Left ventricle myocardium superior (tissue), 1 donor: ENCODE data around the gene ATP5F1E. TPM values are rescaled to one million over a fixed set of nuclear protein-coding genes. Genes with fewer than 3 reads are reported as not detected.
"Not testable (repeated sequence)": the region's sequence is repeated elsewhere in the genome, so short reads cannot be mapped to it uniquely, and the experiment has no call there.

Source experiments
- ATAC-seq: fragments of 200-7000 bp; cut with Tn5 transposase; one replicate; pipeline ENCODE4 v1.9.1; 2020; ENCODE audit warnings: mild to moderate bottlenecking, moderate library complexity
- DNase-seq: peaks from one replicate; pipeline ENCODE4 v3.0.0-alpha.2; 2020
- intact Hi-C: fragments of 100-400 bp; cut with micrococcal nuclease; formaldehyde crosslinking; loops from one replicate; pipeline ENCODE4 v1.11.0; 2022
- total RNA-seq: library from RNA; stranded (reverse); fragmentation: NEBNext Ultra II Directional; extraction: Animal tissue kit (Norgen Biotek cat#: 25700); gene quantifications from one replicate; pipeline ENCODE4 v1.2.1, GENCODE V29; 2021
- donor health status: DM: no; HTN: yes; CAD: no; lungs with severe emphysema.

The ATP5F1E gene
- total RNA-seq, 1 donor from 2014 or later, result 128 TPM

DNA sequence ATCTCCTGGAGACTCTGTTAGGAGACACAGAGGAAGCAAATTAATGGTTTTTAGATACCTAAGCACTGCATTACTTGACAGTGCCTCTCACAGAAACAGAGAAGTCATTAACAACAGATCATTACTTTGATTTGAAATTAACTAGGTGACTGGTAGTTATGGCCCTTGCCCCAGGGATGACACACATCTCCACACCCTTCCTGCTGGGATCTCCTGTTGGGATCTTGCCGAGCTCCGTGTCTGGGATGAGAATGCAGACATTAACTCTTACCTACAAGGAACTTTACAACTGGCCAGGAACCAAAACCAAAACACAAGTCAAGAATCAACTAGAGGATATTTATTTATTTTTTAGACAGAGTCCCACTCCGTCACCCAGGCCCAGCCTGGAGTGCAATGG is 12.7 kb upstream of the ATP5F1E start:
- no peak for DNase-seq

DNA sequence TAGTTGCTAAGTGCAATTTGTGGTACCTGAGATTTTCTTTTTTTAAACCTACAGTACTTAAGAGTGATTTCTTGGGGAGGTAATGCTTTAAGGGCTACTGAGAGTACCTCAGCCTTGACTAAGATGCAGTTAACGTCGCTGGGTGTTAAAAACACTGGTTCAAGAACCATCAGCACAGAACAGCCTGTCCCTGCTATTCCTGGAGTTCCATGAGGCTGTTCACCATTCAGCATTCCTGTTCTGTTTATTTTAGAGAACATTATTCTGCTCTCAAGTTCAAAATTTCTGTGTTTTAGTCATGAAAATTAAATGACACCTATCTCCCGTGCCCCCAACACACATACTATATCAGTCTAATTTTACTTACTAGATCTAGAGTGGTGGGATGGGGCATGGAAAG is 12.2 kb upstream of the ATP5F1E start:
- intact Hi-C loops, result no loop called here
- no peak for ATAC-seq
- no peak for DNase-seq

More for the DNA sequence above, 12.7 kb upstream of the ATP5F1E start:
- no peak for ATAC-seq
- intact Hi-C loops, result no loop called here

DNA sequence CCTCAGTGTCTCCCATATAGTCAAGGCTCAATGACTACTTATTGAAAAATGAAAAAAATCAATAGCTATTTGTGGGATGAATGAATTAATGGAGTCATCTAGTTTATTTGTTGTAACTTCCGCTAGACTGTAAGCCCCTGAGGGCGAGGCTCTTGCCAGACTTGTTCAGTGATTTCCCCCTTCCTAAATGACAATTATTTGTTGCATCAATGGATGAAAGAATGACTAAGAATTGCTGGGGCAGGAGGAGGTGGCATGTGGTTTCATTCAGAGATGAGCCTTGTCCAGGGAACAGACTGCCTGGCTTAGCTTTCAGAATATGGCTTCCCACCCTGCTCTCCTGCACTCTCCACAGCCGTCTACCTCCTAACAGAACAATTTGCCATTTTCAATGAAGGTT is 11.6 kb upstream of the ATP5F1E start:
- DNase-seq, result no peak
- no peak for ATAC-seq
- intact Hi-C loops, result no loop called here

DNA sequence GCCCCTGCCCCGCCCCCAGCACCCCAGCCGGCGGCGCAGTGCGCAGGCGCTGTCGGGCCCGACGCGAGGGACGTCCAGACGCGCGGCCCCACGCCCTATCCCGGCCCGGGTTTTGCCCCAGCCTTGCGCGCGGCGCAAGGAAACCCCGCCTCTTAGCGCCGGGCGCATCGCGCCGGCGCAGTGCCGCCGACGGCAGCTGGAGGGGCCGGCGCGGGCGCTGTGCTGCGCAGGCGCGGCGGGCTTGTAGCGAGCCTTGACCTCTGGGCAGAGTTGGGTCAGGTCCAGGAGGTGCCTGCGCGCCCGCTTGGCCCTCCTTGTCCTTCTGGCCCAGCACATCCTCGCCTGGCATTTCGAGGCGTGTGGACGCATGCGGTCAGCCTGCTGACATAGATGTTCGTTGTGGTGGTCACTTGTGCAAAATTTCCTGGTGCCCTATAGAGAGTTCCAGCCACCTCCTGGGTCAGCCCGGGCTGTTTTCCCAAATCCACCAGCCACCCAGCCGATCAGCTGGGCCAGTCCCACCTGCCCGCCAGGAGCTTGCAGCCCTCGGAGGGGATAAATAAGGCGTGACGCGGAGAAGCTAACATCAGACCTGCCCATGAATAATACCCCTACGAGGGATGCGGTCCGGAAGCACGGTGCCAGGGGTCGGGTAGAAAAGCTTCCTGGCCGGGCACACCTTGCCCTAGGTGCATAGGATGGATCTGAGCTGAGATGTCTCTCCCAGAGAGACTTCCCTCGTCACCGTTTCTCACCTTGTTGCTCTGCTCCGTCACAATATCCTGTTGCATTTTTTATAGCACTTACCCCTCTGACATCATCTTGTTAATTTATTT is 10.9 kb upstream of the ATP5F1E start:
- peak; percentile 98 for ATAC-seq
- DNase-seq, result peak; percentile 98
- intact Hi-C loops, result no loop called here

DNA sequence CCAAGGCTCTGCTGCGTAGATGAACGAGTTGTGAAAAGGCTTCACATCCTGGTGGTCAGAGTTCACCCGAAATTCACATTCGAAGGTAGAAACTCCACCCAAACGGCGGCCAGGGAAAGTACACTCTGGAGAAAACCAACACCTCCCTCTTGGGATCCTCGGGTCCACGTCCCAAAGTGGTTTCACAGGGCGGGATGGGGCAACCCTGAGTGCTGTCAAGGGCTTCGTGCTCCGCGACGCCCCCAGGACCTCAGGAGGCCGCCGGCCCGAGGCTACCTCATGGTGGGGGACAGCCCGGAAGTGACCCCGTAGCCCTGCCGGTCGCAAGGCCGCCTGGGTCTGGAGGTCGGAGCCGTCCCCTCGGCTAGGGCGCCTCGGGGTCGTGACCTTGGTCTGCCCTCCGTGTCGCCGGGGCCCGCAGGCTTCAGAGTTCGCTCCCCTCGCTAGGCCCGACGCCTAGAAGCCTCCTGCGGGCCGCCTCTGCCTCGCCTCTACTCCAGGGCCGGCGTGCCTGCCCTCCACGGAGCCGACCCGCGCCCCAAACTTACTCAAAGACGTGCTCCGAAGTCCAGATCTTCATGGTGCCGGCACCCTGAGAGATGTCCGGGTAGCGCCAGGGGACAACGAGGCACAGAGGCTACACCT is 10.1 kb upstream of the ATP5F1E start, which contains the start of gene PRELID3B:
Gene PRELID3B, minus strand, starts transcription at position 636 of the 645 bp plus-strand sequence. Its CDS starts 56 bp downstream, at position 580.
- intact Hi-C loops, result no loop called here
- ATAC-seq (peak; percentile 47), DNase-seq (no peak)

DNA sequence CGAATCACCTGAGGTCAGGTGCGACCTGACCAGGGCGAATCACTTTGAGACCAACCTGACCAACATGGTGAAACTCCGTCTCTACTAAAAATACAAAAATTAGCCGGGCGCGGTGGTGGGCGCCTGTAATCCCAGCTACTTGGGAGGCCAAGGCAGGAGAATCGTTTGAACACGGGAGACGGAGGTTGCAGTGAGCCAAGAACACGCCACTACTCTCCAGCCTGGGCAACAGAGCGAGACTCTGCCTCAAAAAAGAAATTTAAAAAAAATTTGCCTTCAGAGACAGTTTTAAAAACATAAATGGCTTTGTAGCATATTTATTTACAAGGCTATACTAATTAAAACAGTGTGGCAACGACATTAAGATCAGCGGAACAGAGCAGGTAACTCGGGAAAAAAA is 9.4 kb upstream of the ATP5F1E start:
- ATAC-seq, DNase-seq, intact Hi-C loops: not testable (repeated sequence)

DNA sequence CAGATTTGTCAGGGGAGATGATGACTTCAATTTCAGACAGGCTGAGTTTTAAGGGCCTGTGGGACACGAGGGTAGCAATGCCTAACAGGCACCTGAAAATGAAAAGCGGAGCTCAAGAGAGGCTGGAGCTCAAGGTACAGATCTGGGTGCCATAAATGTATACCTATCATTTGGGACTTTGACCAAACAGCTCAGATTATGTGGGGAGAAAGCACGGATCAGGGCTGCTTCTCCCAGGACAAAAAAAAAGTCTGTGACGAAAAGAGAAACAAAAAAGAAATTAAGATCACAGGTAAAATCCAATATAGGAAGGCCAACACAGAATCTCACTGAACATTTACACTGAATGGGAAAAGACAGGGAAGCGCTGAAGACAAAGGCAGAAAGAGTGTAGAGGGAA is 8.5 kb upstream of the ATP5F1E start:
- intact Hi-C loops, result no loop called here
- no peak for ATAC-seq
- DNase-seq, result no peak

DNA sequence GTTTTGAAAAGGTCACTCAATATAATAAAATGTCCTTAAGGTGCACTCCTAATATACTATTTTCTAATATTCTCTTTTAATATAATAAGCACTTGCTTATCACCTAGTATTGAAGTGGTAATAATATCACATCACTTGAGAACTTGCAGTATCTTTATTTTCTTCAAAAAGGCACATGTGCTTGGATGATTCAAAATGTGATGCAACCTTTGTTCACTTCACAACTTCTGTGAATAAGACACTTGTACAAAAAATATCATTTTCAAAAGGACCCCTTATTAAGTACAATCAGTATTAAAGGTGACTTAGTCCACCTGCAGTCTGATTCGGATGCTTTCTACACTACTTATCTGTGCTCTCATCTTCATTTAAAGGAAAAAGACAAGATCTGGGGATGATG is 7.1 kb upstream of the ATP5F1E start:
- DNase-seq (no peak), ATAC-seq (no peak)
- intact Hi-C loops, result no loop called here

DNA sequence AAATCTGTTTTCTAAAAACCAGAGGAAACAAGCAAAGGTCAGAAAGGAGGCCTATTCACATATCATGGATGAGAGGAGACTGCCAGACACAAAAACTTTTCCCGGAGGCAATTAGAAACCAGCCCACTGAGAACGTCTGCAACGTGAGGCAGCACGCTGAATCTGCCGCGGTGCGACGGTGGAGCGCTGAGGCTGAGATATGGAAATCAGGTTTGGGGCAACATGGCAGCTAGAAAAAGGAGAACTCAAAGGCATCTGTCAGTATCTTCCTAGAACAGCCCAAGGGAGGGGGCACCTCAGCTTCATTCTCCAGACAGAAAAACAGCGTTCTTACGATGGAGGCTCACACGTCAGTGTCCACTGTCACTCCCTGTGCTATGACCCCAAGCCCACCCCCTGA is 5.3 kb upstream of the ATP5F1E start:
- intact Hi-C loops, result no loop called here
- DNase-seq, result no peak
- no peak for ATAC-seq

DNA sequence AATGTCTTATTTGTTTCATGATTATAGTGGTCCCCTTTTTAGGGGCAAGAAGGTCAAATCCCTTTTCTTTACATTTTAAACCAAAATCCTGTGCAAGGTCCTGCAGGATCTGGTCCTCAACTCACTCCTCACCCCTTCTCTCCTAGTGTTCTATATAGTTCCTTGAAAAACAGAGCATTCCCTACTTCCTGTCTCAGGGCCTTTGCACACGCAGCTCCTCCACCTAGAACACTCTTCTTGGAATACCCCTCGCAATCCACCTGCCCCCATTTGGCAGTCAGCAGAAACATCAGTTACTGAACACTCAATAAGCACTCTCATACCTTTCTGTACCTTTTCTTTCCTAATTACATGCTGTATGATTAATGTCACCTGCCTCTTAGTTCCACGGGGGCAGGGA is 3.2 kb upstream of the ATP5F1E start:
- no peak for ATAC-seq
- no peak for DNase-seq
- intact Hi-C loops, result no loop called here

DNA sequence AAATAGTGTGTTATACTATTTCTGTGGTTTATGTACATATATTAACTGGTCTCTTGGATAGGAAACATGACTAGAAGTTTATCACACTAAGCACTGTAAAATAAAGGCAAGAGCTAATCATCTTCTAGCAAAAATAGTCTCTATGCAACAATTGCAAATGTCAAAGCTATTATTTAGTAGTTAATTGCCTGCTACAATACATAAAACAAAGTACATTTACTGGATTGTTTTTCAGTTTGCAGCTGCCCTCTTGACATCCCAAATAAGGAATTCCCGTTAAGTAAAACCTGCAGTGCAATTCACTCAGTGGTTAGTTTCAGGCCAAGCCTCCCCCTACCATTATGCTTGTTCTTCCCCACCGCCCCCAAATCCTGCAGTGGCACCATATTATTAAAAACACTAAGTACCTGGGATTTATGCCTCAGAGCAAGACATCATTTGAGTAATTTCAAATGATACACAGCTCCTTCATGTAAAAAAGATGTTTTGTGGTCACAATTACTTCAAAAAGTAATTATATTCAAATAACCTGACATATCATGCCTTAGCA is 1.6 kb upstream of the ATP5F1E start:
- ATAC-seq (no peak), DNase-seq (no peak)
- intact Hi-C loops, result loop anchor here (5.0 kb wide), 1 partner anchor 126 kb away; no protein-coding TSS in a partner anchor

DNA sequence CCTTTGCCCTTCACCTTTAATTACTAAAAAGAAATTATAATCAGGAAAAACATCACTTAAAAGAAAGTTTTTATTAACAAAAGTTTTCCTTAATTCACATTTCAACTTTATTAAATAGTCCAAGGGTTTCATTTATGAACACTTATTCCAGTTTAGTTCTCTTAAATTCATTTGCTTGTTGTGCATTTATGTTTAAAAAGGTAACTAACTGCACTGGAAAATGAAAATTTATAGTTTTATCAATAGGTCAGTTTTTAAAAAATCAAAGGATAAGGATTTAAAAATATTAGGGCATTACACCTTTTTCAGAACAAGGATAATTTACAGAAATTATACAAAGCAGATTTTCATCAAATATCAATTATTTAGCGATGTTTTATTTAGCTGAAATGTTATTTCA is 958 bp upstream of the ATP5F1E start:
- DNase-seq, result no peak
- no peak for ATAC-seq
- intact Hi-C loops, result loop anchor here (5.0 kb wide), 1 partner anchor 126 kb away; no protein-coding TSS in a partner anchor

DNA sequence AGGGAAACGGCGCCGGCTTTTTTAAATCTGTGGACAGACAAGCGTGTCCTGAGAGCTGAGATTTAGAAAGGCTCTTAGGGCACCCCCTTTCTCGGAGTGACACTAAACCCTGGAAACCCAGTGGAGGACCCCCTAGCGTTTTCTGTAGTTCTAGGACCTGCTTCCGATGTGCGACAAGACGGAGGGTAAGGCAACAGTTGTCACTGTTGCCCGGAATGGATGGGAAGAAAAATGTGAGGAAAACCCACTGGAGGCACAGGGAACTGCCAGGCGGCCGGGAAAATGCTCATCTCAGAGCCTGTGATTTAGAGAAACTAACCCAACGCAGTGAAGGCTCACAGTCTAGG is 551 bp upstream of the ATP5F1E start:
- ATAC-seq (no peak), DNase-seq (no peak)
- intact Hi-C loops, result loop anchor here (5.0 kb wide), 1 partner anchor 125 kb away; no protein-coding TSS in a partner anchor

DNA sequence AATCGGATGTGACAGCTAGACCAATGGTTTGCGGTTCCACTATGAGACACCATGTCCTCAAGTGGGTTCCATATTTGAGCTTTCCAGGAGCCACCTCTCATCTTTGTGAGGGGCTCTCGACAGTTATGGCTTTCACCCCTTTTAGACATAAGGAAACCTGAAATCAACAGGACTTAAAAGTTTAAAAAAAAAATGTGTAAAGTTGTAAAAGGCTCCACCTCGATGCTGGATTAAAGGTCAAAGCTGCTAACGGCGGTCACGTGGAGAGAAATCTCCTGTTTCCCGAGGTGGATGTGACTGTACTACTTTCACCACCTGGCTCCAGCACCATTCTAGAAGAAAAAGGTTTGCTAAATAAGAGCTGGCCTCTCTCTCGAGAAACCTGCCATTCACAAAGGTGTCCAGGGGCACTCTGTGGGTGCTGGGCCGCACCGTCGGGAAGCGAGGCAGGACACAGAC is 542 bp downstream of the ATP5F1E start:
- DNase-seq (no peak), ATAC-seq (no peak)
- intact Hi-C loops, result loop anchor here (5.0 kb wide), 1 partner anchor 124 kb away; no protein-coding TSS in a partner anchor

DNA sequence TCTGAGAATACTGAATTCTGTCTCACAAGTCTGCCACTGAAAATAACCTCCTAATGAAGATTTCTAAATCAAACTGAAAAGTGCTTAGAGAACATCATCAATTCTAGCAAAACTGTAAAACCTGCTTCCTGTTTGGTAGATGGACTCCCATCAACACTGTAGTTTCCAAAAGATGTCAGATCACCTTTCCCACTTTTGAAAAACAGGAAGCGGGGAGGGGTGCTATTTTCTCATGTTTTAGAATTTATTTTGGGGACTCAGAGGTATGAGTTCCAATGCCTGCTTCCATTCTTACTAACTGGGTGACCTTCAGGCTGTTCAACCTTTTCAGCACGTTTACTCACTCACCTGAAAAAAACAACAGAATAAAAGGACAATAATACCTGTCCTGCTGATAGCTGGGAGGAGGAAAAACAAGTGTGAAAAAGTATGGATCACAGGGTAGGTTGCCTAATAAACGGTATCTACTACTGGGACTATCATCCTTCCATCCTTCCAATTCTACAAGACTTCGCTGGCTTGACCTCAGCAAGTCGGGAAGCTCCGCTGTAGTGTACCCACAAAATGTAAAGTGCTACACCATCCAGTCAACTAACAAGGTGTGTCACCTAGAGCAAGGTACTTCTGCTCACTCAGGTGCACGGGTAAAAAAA is 1.1 kb downstream of the ATP5F1E start:
- no peak for DNase-seq
- no peak for ATAC-seq
- intact Hi-C loops, result loop anchor here (5.0 kb wide), 1 partner anchor 124 kb away; no protein-coding TSS in a partner anchor

DNA sequence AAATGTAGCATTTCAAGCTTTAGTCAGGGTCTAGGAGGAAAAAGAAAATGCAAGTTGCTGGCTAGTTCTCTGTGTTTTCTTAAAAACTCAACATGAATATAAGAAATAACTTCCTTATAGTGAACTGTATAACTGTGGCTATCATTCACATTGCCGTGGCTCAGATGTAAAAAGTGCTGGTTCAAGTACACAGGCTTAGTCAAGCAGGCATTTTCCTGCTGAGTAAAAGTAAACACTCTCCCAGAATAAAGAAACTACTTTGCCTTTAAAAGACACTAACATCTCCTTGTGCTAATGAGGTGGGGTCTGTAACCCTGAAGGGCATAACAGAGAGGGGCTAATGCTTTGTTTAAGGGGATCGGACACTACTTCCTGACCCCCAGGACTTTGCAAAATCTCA is 3.3 kb downstream of the ATP5F1E start:
- intact Hi-C loops, result no loop called here
- no peak for ATAC-seq

DNA sequence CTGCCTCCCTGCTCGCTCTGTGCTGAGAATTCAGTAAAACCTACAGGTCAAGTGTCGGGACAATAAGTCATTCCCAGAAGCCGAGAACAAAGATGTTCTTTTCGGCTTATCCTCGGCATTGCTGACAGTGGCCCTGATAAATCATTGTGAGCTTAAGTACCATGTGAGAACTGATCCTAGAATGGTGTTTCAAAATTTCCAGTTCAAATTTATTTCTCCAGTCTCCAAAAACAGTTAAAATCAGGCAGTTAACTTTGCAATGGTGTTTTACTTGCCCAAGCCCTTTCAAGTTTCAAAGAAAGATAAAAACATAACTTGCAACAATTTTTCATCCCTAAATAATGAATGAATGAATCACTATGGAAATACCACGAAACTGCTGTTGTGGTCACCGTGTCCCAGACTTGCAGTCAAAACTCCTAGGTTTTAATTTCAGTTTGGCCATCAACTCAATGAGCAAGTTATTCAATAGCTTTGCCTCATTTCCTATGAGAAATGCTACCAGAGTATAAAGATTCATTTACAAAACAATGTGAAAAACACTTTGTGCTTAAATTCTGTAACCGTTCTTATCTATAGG is 4.3 kb downstream of the ATP5F1E start:
- DNase-seq (no peak), ATAC-seq (no peak)
- intact Hi-C loops, result no loop called here

More for the DNA sequence above, 3.3 kb downstream of the ATP5F1E start:
- DNase-seq, result no peak

DNA sequence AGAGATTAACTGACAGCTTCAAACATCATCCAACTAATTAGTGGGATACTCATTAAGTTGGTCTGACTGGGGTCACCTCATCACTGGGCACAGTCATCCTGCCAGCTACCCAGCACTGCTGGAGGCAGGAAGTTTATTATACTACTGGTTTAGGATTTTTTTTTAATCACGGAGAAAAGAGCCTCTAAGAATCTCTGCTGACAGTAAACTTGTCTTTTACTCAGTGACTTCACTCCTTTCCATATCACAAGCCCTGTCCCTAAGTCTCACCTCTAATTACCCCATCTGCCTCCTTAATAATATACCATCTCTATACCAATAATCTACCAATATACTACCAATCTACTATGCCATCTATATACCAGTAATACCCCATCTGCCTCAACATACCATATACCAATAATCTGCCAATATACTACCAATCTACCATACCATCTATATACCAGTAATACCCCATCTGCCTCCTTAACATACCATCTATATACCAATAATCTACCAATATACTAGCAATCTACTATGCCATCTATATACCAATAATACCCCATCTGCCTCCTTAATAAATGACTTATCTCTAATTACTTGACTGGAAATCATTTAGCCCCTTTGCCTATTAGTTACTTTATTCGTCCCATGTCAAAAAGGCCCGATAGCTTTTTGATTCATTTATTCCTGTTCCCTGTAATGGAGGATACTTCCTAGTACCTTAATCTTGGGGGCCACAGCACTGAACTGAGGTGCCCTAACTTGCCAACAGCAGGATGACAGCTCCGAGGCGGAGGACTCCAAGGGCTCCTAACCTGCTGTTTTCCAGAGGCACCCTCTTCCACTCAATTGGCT is 5.0 kb downstream of the ATP5F1E start:
- intact Hi-C loops, result no loop called here
- no peak for ATAC-seq
- DNase-seq, result no peak
